ES-I3 (cell line): ENCODE results near the gene MFN2.
"Not testable (repeated sequence)": the region's sequence is repeated elsewhere in the genome, so short reads cannot be mapped to it uniquely, and the experiment has no call there.

Source experiments
- H3K36me3 ChIP-seq: 2 replicates; pipeline ENCODE4 v1.6.1; 2013; ENCODE audit warnings: mild to moderate bottlenecking, low read length, control low read depth, moderate library complexity; ENCODE audit not compliant: insufficient read depth
- H3K4me1 ChIP-seq: 2 replicates; pipeline ENCODE4 v1.6.1; 2013; ENCODE audit warnings: mild to moderate bottlenecking, control low read depth, low read length; ENCODE audit not compliant: insufficient read depth
- H3K9ac ChIP-seq: 2 replicates; pipeline ENCODE4 v1.6.1; 2013; ENCODE audit warnings: low read depth, mild to moderate bottlenecking, low read length, moderate library complexity
- H3K9me3 ChIP-seq: 2 replicates; pipeline ENCODE4 v1.6.1; 2013; ENCODE audit warnings: mild to moderate bottlenecking, low read length, moderate library complexity; ENCODE audit not compliant: control insufficient read depth, insufficient read depth

Gene MFN2

DNA sequence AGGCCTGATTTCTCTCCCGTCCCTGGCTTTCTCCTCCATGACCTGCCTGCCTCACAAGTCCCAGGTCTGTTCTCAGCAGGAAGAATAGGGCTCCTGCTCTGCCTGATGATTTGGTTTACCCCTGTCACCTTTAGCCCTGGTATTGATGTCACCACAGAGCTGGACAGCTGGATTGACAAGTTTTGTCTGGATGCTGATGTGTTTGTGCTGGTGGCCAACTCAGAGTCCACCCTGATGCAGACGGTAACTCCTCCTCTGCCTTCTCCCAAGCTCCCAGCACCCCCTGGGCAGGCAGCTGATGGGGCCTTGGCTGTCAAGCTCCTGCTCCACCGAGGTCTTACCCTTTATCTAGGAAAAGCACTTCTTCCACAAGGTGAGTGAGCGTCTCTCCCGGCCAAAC lies 18.4 kb downstream of the MFN2 start:
- H3K9me3 ChIP-seq: no peaks in the 10 kb centered on the region
- peaks cover 35% of the 10 kb centered on the region for H3K36me3 ChIP-seq
- no peaks in the 10 kb centered on the region for H3K4me1 ChIP-seq
- no peak overlapping the region for H3K9ac ChIP-seq

DNA sequence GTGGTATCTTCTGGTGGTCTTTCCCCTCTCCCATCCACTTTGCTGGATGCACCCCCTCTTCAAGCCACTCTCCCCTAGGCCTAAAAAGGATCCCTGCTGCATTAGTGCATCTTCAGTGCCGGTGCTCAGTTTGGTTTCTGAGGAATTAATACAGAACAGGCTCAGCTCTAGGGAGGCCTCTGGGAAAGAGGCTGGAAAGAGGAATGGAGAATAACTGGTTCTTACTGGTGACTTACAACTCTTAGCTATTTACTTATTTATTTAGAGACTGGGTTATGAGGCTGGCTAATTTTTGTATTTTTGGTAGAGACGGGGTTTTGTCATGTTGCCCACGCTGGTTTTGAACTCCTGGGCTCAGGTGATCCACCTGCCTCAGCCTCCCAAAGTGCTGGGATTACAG lies 19.0 kb downstream of the MFN2 start:
- H3K36me3 ChIP-seq: peaks cover 39% of the 10 kb centered on the region
- H3K4me1 ChIP-seq: no peaks in the 10 kb centered on the region
- H3K9me3 ChIP-seq: no peaks in the 10 kb centered on the region
- H3K9ac ChIP-seq: no peak overlapping the region

DNA sequence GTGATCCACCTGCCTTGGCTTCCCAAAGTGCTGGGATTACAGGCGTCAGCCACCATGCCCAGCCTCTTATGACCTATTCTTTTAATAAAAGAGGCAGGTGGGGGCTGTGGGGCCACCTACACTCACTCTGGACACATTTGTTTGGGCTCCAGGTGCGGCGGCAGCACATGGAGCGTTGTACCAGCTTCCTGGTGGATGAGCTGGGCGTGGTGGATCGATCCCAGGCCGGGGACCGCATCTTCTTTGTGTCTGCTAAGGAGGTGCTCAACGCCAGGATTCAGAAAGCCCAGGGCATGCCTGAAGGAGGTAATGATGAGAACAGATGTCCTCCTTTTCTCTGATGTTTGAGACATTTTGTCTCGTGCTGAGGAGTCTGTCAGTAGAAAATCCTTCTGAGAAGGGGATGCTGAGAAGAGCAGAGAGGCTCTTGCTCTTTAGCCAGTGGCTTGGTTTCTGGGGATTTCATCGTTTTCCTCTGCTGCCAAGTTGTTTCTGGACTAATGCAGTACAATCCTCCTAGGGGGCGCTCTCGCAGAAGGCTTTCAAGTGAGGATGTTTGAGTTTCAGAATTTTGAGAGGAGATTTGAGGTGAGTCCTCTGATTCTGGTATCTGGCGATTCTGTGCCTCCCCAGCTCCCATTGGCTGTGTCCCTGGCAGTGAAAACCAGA lies 21.1 kb downstream of the MFN2 start:
- H3K36me3 ChIP-seq: peaks cover 52% of the 10 kb centered on the region

DNA sequence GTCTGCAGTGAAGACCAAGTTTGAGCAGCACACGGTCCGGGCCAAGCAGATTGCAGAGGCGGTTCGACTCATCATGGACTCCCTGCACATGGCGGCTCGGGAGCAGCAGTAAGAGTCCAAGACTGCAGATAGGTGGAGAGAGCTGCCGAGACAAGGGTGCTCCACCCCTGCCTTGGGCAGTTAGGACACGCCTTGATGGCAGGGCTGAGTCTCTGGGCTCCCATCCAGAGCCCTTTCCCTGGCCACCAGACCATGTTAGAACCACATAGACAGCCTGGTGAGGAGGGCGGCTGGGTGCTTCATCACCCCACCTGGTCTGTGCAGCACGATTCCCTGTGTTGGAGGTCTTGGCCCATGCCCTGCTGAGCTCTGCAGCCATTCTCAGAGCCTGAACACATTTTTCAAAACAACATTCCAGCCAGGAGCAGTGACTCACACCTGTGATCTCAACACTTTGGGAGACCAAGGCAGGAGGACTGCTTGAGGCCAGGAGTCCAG lies 21.8 kb downstream of the MFN2 start:
- no peaks in the 10 kb centered on the region for H3K9me3 ChIP-seq
- H3K36me3 ChIP-seq: peaks cover 53% of the 10 kb centered on the region
- H3K9ac ChIP-seq: no peak overlapping the region
- no peaks in the 10 kb centered on the region for H3K4me1 ChIP-seq

More for the DNA sequence above, 21.1 kb downstream of the MFN2 start:
- no peaks in the 10 kb centered on the region for H3K4me1 ChIP-seq
- no peak overlapping the region for H3K9ac ChIP-seq
- H3K9me3 ChIP-seq: no peaks in the 10 kb centered on the region

DNA sequence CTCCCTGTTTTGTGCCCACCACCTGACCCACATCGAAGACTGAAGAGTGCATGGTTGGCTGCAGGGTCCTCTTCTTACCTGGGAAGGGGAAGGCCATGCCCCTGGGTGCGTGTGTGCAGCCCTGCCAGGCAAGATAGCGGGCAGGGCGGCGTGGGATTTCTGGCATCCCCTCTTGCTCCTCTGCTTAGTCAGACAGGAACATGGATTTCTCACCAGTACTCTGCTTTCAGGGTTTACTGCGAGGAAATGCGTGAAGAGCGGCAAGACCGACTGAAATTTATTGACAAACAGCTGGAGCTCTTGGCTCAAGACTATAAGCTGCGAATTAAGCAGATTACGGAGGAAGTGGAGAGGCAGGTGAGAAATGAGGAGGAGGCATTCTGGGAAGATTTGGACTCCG lies 23.5 kb downstream of the MFN2 start:
- no peak overlapping the region for H3K9ac ChIP-seq
- H3K36me3 ChIP-seq: peaks cover 51% of the 10 kb centered on the region
- H3K9me3 ChIP-seq: no peaks in the 10 kb centered on the region
- no peaks in the 10 kb centered on the region for H3K4me1 ChIP-seq

DNA sequence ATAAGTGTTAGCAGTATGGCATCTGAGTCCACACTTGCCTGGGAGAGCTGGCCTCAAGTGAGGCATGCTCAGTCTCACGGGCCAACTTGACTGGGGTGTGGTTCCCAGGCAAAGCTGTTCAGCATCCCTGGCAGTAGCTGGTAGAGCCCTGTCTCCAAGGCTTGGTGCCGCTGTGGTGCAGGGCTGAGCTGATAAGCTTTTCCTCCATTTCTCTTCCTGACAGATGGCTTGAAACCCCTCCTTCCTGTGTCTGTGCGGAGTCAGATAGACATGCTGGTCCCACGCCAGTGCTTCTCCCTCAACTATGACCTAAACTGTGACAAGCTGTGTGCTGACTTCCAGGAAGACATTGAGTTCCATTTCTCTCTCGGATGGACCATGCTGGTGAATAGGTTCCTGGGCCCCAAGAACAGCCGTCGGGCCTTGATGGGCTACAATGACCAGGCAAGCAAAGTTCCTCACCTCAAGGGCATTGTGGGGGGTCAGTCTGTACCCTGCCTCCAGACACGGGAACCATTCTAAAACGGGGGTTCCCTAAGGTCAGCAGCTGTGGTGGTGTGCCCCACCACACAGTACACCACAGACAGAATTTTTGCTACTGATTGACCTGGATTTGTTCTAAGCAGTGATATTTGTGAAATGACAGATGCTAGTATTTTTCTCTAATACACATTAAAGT lies 25.4 kb downstream of the MFN2 start:
- H3K4me1 ChIP-seq: no peaks in the 10 kb centered on the region
- no peak overlapping the region for H3K9ac ChIP-seq
- no peaks in the 10 kb centered on the region for H3K9me3 ChIP-seq
- peaks cover 59% of the 10 kb centered on the region for H3K36me3 ChIP-seq

DNA sequence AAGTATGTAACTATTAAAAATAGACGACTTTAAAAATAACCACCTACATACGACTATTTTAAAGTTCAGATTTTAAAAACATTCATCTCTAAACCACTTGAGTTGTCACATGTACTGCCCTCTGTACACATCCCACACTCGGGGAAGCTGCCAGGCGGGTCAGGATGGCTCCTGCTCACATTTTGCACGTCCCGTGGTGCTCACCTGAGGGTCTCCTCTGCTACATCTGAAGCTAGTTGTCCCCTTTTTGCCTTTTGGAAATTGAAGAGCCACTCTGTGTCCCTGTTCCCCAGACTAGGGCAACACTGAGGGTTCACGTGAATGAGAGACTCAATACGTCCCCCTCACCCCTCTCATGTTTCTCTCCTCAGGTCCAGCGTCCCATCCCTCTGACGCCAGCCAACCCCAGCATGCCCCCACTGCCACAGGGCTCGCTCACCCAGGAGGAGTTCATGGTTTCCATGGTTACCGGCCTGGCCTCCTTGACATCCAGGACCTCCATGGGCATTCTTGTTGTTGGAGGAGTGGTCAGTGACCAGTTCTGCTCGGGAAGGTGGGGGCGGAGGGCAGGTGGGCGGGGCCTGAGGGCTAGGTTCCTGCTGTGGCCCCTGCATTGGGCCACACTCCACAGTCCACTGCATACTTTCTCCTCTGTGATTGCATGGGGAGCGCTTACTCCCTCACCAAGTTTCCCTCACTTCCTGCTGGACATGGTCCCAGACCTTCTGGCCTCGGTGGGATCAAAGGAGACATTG lies 26.1 kb downstream of the MFN2 start:
- Histone ChIP-seq H3K9me3 (no peaks in the 10 kb centered on the region), H3K36me3 (peaks cover 59% of the 10 kb centered on the region), H3K9ac (no peak overlapping the region), H3K4me1 (no peaks in the 10 kb centered on the region)

DNA sequence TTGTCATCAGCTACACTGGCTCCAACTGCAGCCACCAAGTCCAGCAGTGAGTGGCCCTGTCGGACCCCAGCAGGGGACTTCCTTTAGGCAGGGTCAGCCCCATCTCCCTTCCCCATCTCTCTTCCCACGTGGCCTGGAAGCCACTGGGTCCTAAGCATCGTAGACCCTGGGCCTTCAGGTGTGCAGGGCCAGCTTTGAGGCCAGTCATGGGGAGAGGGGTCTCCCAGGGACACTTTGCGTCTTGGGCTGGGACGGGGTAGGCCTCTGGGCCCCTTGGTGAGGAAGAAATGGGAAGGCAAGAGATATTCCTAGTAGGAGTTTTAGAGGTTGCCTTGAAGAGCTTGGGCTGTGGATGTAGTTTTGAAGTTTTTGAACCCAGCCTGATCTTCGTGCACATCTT lies 27.0 kb downstream of the MFN2 start:
- H3K9me3 ChIP-seq: no peaks in the 10 kb centered on the region
- H3K9ac ChIP-seq: no peak overlapping the region
- H3K36me3 ChIP-seq: peaks cover 57% of the 10 kb centered on the region
- H3K4me1 ChIP-seq: no peaks in the 10 kb centered on the region

GRCh38 chr1:12008355-12008754 lies 28.1 kb downstream of the MFN2 start:
- not testable (repeated sequence) for H3K4me1 ChIP-seq, H3K9ac ChIP-seq, H3K9me3 ChIP-seq
- peaks cover 58% of the 10 kb centered on the region for H3K36me3 ChIP-seq

DNA sequence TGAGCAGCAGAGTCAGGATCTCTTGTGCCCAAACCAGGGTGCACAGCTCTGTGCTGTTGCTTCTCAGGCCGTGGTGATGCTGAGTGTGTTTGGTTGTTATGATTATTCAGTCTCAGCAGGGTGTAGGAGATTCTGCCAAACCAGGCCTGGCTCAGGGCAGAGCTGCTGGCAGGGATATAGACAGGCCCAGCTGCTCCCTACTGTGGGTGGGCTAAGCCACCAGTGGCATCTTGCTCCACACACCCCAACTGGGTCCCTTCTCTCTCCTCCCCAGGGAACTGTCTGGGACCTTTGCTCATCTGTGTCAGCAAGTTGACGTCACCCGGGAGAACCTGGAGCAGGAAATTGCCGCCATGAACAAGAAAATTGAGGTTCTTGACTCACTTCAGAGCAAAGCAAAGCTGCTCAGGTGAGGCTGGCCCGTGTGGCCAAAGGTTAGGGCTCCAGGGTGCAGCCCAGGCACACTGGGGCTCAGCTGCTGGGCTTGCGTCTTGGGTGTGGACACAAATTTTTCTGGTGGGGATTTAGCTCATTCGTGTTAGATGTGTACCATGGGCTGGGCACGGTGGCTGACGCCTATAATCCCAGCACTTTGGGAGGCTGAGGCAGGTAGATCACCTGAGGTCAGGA lies 29.2 kb downstream of the MFN2 start:
- no peak overlapping the region for H3K9ac ChIP-seq
- peaks cover 49% of the 10 kb centered on the region for H3K36me3 ChIP-seq
- H3K9me3 ChIP-seq: no peaks in the 10 kb centered on the region

GRCh38 chr1:12010746-12011570 lies 30.7 kb downstream of the MFN2 start:
- Histone ChIP-seq H3K9ac (no peak overlapping the region), H3K9me3 (no peaks in the 10 kb centered on the region), H3K4me1 (peaks cover 4% of the 10 kb centered on the region; the same call in 1 of the 2 replicates), H3K36me3 (peaks cover 35% of the 10 kb centered on the region)

More for the DNA sequence above, 29.2 kb downstream of the MFN2 start:
- peaks cover 1% of the 10 kb centered on the region; the same call in 1 of the 2 replicates for H3K4me1 ChIP-seq

DNA sequence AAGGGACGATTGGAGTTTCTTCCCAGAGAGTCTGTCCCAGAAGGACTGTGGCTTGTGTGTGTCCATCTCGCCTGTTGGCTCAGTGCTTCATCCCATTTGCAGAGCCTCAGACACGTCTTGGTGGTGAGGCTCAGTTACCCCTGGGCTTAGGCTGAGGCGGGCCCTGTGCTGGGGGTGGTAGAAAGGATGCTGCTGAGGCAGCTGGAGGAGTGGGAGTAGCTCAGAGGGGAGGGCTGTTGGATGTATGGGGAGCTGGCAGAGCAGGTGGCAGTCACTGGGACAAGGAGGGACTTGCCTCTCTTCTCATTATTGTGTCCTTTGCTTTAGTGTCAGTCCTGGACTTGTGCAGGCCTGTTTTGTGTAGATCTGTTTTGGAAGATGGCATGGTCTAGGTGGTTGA lies 31.8 kb downstream of the MFN2 start:
- H3K9ac ChIP-seq: no peak overlapping the region
- peaks cover 4% of the 10 kb centered on the region; the same call in 1 of the 2 replicates for H3K4me1 ChIP-seq
- H3K36me3 ChIP-seq: peaks cover 30% of the 10 kb centered on the region
- no peaks in the 10 kb centered on the region for H3K9me3 ChIP-seq

- Histone ChIP-seq H3K4me1 (peaks cover 4% of the 10 kb centered on the region; the same call in 1 of the 2 replicates), H3K9ac (no peak overlapping the region), H3K36me3 (peaks cover 24% of the 10 kb centered on the region), H3K9me3 (no peaks in the 10 kb centered on the region)
These were observed 32.5 kb downstream of the MFN2 start for GRCh38 chr1:12012560-12013316.
